IgD-negative memory B cell (primary cell): ENCODE results near the gene ATMIN. TPM values are rescaled to one million over a fixed set of nuclear protein-coding genes. Genes with fewer than 3 reads are reported as not detected.

Source experiments
- polyA plus RNA-seq: library from polyadenylated mRNA; unstranded; fragments of 300-500 nt; fragmentation: Illumina TruSeq; gene quantifications from one replicate; pipeline ENCODE4 v1.2.3, GENCODE V29; 2021

ATMIN gene
- polyA plus RNA-seq, 1 donor from 2014 or later, result 19.5 TPM

Other genes with a start within 250 kb of the ATMIN start
- 0.69 TPM for gene CDYL2, start 231.2 kb upstream of the ATMIN start, polyA plus RNA-seq
- gene CMC2, start 29.0 kb upstream of the ATMIN start, polyA plus RNA-seq, result 89.9 TPM
- gene CENPN, start 28.6 kb upstream of the ATMIN start, polyA plus RNA-seq, result 7.8 TPM
- not detected for gene C16orf46, start 41.4 kb downstream of the ATMIN start, polyA plus RNA-seq
- gene GCSH, start 60.6 kb downstream of the ATMIN start, polyA plus RNA-seq, result 6.7 TPM
- gene BCO1, start 202.8 kb downstream of the ATMIN start, polyA plus RNA-seq, result not detected